Vagina (tissue), 2 donors: ENCODE data around the gene GEMIN7.

Experiments
- CTCF ChIP-seq, 3 experiments: fragments of 450-650 bp in 2 of 3; fragments of 200-600 bp in 1 of 3; sonication (generic) in 1 of 3; IDR thresholded peaks; one replicate each; pipeline ENCODE4 v1.5.1; 2017 to 2019; ENCODE audit warnings: antibody characterized with exemption in 3 of 3, mild to moderate bottlenecking in 2 of 3, moderate library complexity in 2 of 3
- POLR2A ChIP-seq, 2 donors: fragments of 450-650 bp; IDR thresholded peaks; one replicate each; pipeline ENCODE4 v1.6.1; 2017; ENCODE audit warnings: antibody characterized with exemption in 2 of 2, mild to moderate bottlenecking in 2 of 2, moderate library complexity in 2 of 2
- POLR2AphosphoS5 ChIP-seq, 2 donors: sonication (generic); formaldehyde crosslinking; IDR thresholded peaks; one replicate each; pipeline ENCODE4 v1.9.0; 2017; ENCODE audit warnings: antibody characterized with exemption in 2 of 2, mild to moderate bottlenecking in 2 of 2, low read depth in 1 of 2; ENCODE audit not compliant: insufficient read depth in 1 of 2

- TF ChIP-seq CTCF (IDR thresholded peaks at IDR 0.05) (no peak), POLR2A (IDR thresholded peaks at IDR 0.05) (no peak), POLR2AphosphoS5 (IDR thresholded peaks at IDR 0.05; ENCODE audit: insufficient read depth in 1 of 2, low read depth in 1 of 2) (peak in 1 of 2 donors; percentile 43)
Measured at GRCh38 chr19:45097776-45098520, 18.9 kb downstream of the GEMIN7 start.
